Vagina (tissue), 2 donors: ENCODE results near the gene RDH14. TPM values are rescaled to one million over a fixed set of nuclear protein-coding genes. Genes with fewer than 3 reads are reported as not detected.

Experiments
- DNase-seq, 2 donors: peaks; one replicate each; pipeline ENCODE4 v3.0.0-alpha.2; 2017; ENCODE audit errors: extremely low spot score in 2 of 2
- H3K27ac ChIP-seq: fragments of 200-600 bp; sonication (generic); one replicate; pipeline ENCODE4 v1.5.1; 2019
- H3K27me3 ChIP-seq: fragments of 200-600 bp; sonication (generic); one replicate; pipeline ENCODE4 v1.5.1; 2019
- H3K36me3 ChIP-seq, 2 donors: fragments of 200-600 bp; sonication (generic); one replicate each; pipeline ENCODE4 v1.5.1; 2017 to 2019
- H3K4me1 ChIP-seq: fragments of 200-600 bp; sonication (generic); one replicate; pipeline ENCODE4 v1.5.1; 2019
- H3K4me3 ChIP-seq, 2 donors: fragments of 200-600 bp; sonication (generic); 1 replicate in 1 of 2; 2 replicates in 1 of 2; pipeline ENCODE4 v1.5.1; 2016 to 2019
- H3K9me3 ChIP-seq: fragments of 200-600 bp; sonication (generic); one replicate; pipeline ENCODE4 v1.5.1; 2019
- POLR2A ChIP-seq, 2 donors: fragments of 450-650 bp; IDR thresholded peaks; one replicate each; pipeline ENCODE4 v1.6.1; 2017; ENCODE audit warnings: antibody characterized with exemption in 2 of 2, mild to moderate bottlenecking in 2 of 2, moderate library complexity in 2 of 2
- POLR2AphosphoS5 ChIP-seq, 2 donors: sonication (generic); formaldehyde crosslinking; IDR thresholded peaks; one replicate each; pipeline ENCODE4 v1.9.0; 2017; ENCODE audit warnings: antibody characterized with exemption in 2 of 2, mild to moderate bottlenecking in 2 of 2, low read depth in 1 of 2; ENCODE audit not compliant: insufficient read depth in 1 of 2
- intact Hi-C: fragments of 100-400 bp; cut with DNase I; formaldehyde crosslinking; loops from one replicate; pipeline ENCODE4 v1.15.1; 2023
- total RNA-seq: library from RNA; depleted of rRNA; stranded (reverse); fragments of >200 nt; gene quantifications from one replicate; pipeline ENCODE4 v1.2.3, GENCODE V29; 2016
- TF ChIP-seq, protein P1 (sequence below), 3 experiments: fragments of 450-650 bp in 2 of 3; fragments of 200-600 bp in 1 of 3; sonication (generic) in 1 of 3; IDR thresholded peaks; one replicate each; pipeline ENCODE4 v1.5.1; 2017 to 2019; ENCODE audit warnings: antibody characterized with exemption in 3 of 3, mild to moderate bottlenecking in 2 of 3, moderate library complexity in 2 of 3

The RDH14 gene
- total RNA-seq, 1 donor from 2014 or later: 25.3 TPM

DNA sequence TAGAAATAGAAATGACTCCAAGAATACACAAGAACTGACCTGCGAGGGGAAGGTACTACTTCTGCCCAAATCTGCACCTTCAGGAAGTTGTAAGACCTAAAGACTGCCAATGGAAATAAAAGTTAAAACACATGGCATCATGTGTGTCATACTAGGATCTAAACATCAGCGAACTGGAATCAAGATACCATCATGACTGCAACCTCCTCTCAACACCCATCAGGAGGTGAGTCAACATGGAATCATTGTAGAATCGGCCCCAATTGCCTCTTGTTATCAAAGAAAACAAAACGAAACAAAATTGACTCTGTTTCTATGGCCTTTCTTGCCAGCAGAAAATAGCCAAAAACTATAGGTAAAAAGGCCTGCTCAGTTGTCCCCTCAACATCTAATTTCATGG, 15.1 kb downstream of the RDH14 start:
- no peaks in the 10 kb centered on the region for H3K4me1 ChIP-seq
- intact Hi-C loops: no loop called here
- no peak overlapping the region for H3K27ac ChIP-seq
- no peak for DNase-seq
- H3K27me3 ChIP-seq: no peaks in the 10 kb centered on the region
- no peaks in the 10 kb centered on the region for H3K9me3 ChIP-seq
- H3K36me3 ChIP-seq: no peaks in the 10 kb centered on the region
- TF ChIP-seq, protein P1, sequence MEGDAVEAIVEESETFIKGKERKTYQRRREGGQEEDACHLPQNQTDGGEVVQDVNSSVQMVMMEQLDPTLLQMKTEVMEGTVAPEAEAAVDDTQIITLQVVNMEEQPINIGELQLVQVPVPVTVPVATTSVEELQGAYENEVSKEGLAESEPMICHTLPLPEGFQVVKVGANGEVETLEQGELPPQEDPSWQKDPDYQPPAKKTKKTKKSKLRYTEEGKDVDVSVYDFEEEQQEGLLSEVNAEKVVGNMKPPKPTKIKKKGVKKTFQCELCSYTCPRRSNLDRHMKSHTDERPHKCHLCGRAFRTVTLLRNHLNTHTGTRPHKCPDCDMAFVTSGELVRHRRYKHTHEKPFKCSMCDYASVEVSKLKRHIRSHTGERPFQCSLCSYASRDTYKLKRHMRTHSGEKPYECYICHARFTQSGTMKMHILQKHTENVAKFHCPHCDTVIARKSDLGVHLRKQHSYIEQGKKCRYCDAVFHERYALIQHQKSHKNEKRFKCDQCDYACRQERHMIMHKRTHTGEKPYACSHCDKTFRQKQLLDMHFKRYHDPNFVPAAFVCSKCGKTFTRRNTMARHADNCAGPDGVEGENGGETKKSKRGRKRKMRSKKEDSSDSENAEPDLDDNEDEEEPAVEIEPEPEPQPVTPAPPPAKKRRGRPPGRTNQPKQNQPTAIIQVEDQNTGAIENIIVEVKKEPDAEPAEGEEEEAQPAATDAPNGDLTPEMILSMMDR (IDR thresholded peaks at IDR 0.05): no peak
- TF ChIP-seq POLR2A (IDR thresholded peaks at IDR 0.05) (no peak), POLR2AphosphoS5 (IDR thresholded peaks at IDR 0.05; ENCODE audit: insufficient read depth in 1 of 2, low read depth in 1 of 2) (no peak)
- no peak overlapping the region for H3K4me3 ChIP-seq

DNA sequence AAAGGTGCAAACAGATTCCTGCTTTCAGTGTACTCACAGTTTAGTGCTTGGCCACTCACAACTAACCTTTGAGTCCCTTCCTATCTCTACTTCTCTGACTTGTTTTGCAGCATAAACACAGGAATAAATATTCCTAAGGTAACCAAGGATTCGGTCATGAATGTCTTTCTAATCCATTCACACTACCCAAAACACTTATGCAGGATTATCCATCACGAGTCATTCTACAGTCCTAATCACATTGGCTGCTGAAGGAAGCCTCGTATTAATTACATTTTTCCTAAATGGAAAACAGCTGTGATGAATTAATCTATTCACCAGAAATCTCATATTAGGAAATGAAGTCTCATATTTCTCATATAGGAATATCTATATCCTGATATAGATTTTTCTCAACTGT, 16.3 kb downstream of the RDH14 start:
- intact Hi-C loops: no loop called here
- no peak for DNase-seq
- Histone ChIP-seq H3K27ac (no peak overlapping the region), H3K4me3 (no peak overlapping the region), H3K36me3 (no peaks in the 10 kb centered on the region), H3K27me3 (no peaks in the 10 kb centered on the region), H3K9me3 (no peaks in the 10 kb centered on the region), H3K4me1 (no peaks in the 10 kb centered on the region)
- TF ChIP-seq, protein P1 (IDR thresholded peaks at IDR 0.05): no peak
- TF ChIP-seq POLR2A (IDR thresholded peaks at IDR 0.05): no peak
- TF ChIP-seq POLR2AphosphoS5 (IDR thresholded peaks at IDR 0.05; ENCODE audit: insufficient read depth in 1 of 2, low read depth in 1 of 2): no peak

DNA sequence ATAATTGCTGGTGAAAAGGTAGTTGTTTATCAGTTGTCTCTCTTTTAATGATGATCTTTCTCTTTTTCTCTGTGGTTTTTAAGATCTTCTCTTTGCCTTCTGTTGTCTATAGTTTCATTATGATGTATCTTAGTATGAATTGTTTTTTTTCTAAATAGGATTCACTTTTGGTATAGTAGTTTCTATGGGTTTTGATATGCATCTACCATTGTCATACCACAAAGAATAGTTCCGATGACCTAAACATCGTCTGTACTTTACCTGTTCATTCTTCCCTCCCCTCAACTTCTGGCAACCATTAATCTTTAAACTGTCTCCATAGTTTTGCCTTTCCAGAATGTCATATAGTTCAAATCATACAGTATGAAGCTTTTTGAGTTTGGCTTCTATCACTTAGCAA, 19.6 kb downstream of the RDH14 start:
- DNase-seq: no peak
- H3K36me3 ChIP-seq: no peaks in the 10 kb centered on the region
- H3K4me3 ChIP-seq: no peak overlapping the region
- no peaks in the 10 kb centered on the region for H3K4me1 ChIP-seq
- no peaks in the 10 kb centered on the region for H3K27me3 ChIP-seq
- intact Hi-C loops: no loop called here
- H3K9me3 ChIP-seq: no peaks in the 10 kb centered on the region
- no peak overlapping the region for H3K27ac ChIP-seq
- TF ChIP-seq, protein P1 (IDR thresholded peaks at IDR 0.05): no peak
- TF ChIP-seq POLR2A (IDR thresholded peaks at IDR 0.05) (no peak), POLR2AphosphoS5 (IDR thresholded peaks at IDR 0.05; ENCODE audit: insufficient read depth in 1 of 2, low read depth in 1 of 2) (no peak)

DNA sequence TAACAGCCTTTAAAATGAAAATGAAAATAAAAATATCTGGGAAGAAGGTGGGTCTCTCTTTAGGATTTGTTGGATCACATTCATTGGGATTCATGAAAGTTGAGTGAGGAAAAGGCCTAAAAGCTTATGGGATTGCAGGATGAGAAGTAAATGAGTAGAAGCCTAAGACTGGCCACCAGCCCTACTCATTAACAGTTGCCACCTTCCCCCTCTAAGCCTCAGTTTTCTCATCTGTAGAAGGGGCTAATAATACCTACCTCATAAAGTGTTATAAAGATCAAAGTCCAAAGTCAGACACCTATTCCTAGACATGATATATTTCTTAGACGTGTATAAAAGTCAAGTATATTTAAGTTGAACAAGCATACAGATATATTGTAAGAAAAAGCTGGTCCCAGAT, 23.8 kb downstream of the RDH14 start:
- Histone ChIP-seq H3K36me3 (no peaks in the 10 kb centered on the region), H3K4me1 (no peaks in the 10 kb centered on the region), H3K27ac (no peak overlapping the region), H3K4me3 (no peak overlapping the region), H3K9me3 (no peaks in the 10 kb centered on the region), H3K27me3 (no peaks in the 10 kb centered on the region)
- TF ChIP-seq POLR2A (IDR thresholded peaks at IDR 0.05) (no peak), POLR2AphosphoS5 (IDR thresholded peaks at IDR 0.05; ENCODE audit: insufficient read depth in 1 of 2, low read depth in 1 of 2) (no peak)
- TF ChIP-seq, protein P1 (IDR thresholded peaks at IDR 0.05): no peak
- intact Hi-C loops: no loop called here
- no peak for DNase-seq

DNA sequence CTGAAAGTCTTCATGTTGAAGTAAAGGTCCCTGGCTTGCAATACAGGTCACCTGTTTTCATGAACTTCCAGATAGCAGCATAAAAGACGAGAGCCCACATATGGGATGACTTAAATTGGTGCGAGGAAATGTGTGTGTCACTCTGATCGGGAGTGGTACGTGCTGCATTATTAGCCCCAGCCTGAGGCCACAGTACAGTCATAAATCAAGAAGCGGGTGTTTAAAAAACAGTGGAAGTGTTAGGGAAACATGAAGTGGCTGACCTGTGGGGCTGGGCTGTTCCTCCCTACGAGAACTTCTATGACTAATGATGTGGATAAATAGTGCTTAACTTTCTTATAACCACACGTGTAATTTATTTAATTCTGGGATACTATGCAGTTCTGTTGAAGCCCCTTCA, 24.4 kb downstream of the RDH14 start:
- H3K4me1 ChIP-seq: no peaks in the 10 kb centered on the region
- no peak for TF ChIP-seq POLR2AphosphoS5 (IDR thresholded peaks at IDR 0.05; ENCODE audit: insufficient read depth in 1 of 2, low read depth in 1 of 2)
- TF ChIP-seq POLR2A (IDR thresholded peaks at IDR 0.05): no peak
- TF ChIP-seq, protein P1 (IDR thresholded peaks at IDR 0.05): no peak
- no peak overlapping the region for H3K27ac ChIP-seq
- H3K27me3 ChIP-seq: no peaks in the 10 kb centered on the region
- H3K9me3 ChIP-seq: no peaks in the 10 kb centered on the region
- DNase-seq: no peak
- no peaks in the 10 kb centered on the region for H3K36me3 ChIP-seq
- H3K4me3 ChIP-seq: no peak overlapping the region
- intact Hi-C loops: no loop called here
